ENCODE data around the gene TMEM26.

DNA sequence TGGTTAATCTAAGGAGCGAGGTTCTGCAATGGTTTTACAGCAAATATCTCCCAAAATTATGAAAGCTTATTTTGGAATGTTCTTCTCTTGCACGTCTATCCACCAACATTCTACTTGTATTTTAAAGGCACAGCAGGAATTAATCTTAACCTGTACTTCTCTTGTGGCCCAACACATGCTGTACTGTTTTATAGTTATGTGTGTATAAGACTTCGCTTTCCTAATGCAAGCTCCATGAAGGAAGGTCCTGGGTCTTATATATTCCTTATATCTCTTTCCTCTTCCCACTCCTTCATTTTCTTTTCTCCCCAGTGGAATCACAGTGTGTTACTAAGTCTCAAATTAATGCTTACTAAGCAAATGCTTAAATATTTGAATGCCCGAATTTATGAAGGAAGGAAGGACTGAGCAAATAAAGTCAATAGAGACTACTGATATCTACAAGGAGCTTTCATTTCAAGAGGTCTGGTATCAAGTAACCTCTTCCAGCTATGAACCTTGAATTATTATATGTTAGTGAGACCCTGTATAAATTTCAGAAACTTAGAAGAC, 14.0 kb downstream of the TMEM26 start:
- TF ChIP-seq POLR2A (IDR thresholded peaks at IDR 0.05; ENCODE audit: low read depth) (no peak), POLR2AphosphoS5 (IDR thresholded peaks at IDR 0.05) (no peak)
- TF ChIP-seq, protein P1, sequence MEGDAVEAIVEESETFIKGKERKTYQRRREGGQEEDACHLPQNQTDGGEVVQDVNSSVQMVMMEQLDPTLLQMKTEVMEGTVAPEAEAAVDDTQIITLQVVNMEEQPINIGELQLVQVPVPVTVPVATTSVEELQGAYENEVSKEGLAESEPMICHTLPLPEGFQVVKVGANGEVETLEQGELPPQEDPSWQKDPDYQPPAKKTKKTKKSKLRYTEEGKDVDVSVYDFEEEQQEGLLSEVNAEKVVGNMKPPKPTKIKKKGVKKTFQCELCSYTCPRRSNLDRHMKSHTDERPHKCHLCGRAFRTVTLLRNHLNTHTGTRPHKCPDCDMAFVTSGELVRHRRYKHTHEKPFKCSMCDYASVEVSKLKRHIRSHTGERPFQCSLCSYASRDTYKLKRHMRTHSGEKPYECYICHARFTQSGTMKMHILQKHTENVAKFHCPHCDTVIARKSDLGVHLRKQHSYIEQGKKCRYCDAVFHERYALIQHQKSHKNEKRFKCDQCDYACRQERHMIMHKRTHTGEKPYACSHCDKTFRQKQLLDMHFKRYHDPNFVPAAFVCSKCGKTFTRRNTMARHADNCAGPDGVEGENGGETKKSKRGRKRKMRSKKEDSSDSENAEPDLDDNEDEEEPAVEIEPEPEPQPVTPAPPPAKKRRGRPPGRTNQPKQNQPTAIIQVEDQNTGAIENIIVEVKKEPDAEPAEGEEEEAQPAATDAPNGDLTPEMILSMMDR (IDR thresholded peaks at IDR 0.05) = no peak

Measured in esophagus muscularis mucosa (tissue), 3 donors.